IgD-negative memory B cell (primary cell): ENCODE results near the gene WWOX. TPM values are rescaled to one million over a fixed set of nuclear protein-coding genes. Genes with fewer than 3 reads are reported as not detected.

Experiments
- H3K27ac Mint-ChIP-seq, 3 donors: one replicate each; pipeline ENCODE4 v1.8.0; 2020 to 2022; ENCODE audit warnings: mild to moderate bottlenecking in 3 of 3, mixed read lengths in 3 of 3, moderate library complexity in 1 of 3
- H3K27me3 Mint-ChIP-seq: one replicate; pipeline ENCODE4 v1.8.0; 2021; ENCODE audit warnings: mixed read lengths
- H3K36me3 Mint-ChIP-seq: one replicate; pipeline ENCODE4 v1.8.0; 2020; ENCODE audit warnings: mild to moderate bottlenecking, mixed read lengths
- H3K4me1 Mint-ChIP-seq, 3 donors: one replicate each; pipeline ENCODE4 v1.8.0; 2020 to 2022; ENCODE audit warnings: mixed read lengths in 3 of 3, mild to moderate bottlenecking in 1 of 3
- H3K4me3 Mint-ChIP-seq, 4 donors: one replicate each; pipeline ENCODE4 v1.8.0; 2020 to 2022; ENCODE audit warnings: mild to moderate bottlenecking in 4 of 4, mixed read lengths in 4 of 4, moderate library complexity in 3 of 4
- H3K9me3 Mint-ChIP-seq, 3 donors: one replicate each; pipeline ENCODE4 v1.8.0; 2020 to 2021; ENCODE audit warnings: mixed read lengths in 3 of 3, mild to moderate bottlenecking in 1 of 3
- polyA plus RNA-seq: library from polyadenylated mRNA; unstranded; fragments of 300-500 nt; fragmentation: Illumina TruSeq; gene quantifications from one replicate; pipeline ENCODE4 v1.2.3, GENCODE V29; 2021

Gene WWOX
- polyA plus RNA-seq, 1 donor from 2014 or later: 12.2 TPM

DNA sequence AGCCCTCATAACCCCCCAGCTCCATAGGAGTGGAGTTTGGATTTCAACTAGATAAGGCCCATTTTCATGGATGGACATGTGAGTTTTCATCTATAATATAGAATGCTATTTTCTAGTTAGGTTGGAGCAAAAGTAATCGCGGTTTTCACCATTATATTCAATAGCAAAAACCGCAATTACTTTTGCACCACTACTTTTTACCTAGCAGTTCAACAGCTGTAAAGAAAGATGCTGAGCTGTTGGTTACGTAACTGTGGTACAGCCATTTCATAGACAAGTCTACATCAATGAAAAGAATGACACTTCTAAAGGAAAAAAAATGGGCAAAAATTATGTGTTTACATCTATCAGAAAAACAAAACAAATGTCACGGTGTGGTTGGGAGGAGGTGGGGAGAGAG is 993.4 kb downstream of the WWOX start:
- Mint-ChIP-seq H3K27ac (no peak overlapping the region), H3K9me3 (peaks cover 0 to 1% (median 0%) of the 10 kb centered on the region in 3 donors), H3K36me3 (peaks cover 4% of the 10 kb centered on the region), H3K4me3 (peak overlapping the region in 1 of 4 donors; percentile 10), H3K27me3 (peaks cover 20% of the 10 kb centered on the region), H3K4me1 (peaks cover 30 to 59% (median 40%) of the 10 kb centered on the region in 3 donors)

GRCh38 chr16:79093554-79093967 is 994.1 kb downstream of the WWOX start:
- Mint-ChIP-seq H3K36me3 (peaks cover 4% of the 10 kb centered on the region), H3K4me1 (peaks cover 30 to 59% (median 40%) of the 10 kb centered on the region in 3 donors), H3K27me3 (peaks cover 20% of the 10 kb centered on the region), H3K4me3 (peak overlapping the region in 2 of 4 donors; percentile 23 to 68), H3K27ac (no peak overlapping the region), H3K9me3 (peaks cover 0 to 1% (median 0%) of the 10 kb centered on the region in 3 donors)

DNA sequence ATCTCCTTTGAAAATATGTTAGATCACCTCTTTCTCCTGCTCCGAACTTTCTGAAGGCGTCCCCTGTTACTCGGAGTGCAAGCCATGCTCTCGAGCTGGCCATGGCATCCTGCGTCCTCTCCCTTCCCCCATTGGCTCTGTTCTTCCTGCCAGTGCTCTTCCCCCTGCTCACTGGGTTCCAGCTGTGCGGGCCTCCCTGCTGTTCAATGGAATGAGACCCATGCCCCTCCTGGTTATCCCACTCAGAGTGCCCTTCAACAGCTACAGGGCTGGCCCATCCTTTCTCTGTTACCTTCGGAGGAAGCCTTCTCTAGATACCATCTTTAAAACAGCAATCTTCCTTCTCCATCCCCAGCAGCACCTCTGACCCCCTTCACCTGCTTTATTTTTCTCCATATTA is 996.8 kb downstream of the WWOX start:
- no peak overlapping the region for H3K4me3 Mint-ChIP-seq
- H3K9me3 Mint-ChIP-seq: peaks cover 0 to 1% (median 0%) of the 10 kb centered on the region in 3 donors
- H3K27ac Mint-ChIP-seq: no peak overlapping the region
- H3K36me3 Mint-ChIP-seq: peaks cover 5% of the 10 kb centered on the region
- H3K4me1 Mint-ChIP-seq: peaks cover 11 to 34% (median 19%) of the 10 kb centered on the region in 3 donors
- H3K27me3 Mint-ChIP-seq: peaks cover 19% of the 10 kb centered on the region

DNA sequence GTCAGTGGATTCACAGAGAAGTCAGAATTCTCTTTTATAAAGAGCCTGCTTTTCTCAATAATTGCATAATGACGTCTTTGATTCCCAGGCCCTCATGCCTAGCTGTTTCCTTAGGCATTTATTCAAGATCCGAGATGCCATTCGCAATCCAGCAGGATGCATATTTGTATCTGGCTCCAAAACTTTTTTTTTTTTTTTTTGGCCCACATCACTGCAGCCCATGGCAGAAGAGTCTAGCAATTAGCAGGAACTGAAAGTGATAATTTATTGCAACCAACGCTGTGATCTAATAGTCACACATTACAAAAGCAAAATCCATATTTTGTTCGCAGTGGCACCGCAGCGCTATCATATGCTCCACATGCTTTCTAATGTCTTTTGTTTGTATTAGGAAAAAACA is 997.7 kb downstream of the WWOX start:
- Mint-ChIP-seq H3K4me1 (peaks cover 9 to 31% (median 19%) of the 10 kb centered on the region in 3 donors), H3K27ac (no peak overlapping the region), H3K9me3 (peaks cover 0 to 1% (median 0%) of the 10 kb centered on the region in 3 donors), H3K4me3 (no peak overlapping the region), H3K36me3 (peaks cover 5% of the 10 kb centered on the region), H3K27me3 (peaks cover 18% of the 10 kb centered on the region)

GRCh38 chr16:79097771-79098170 is 998.3 kb downstream of the WWOX start:
- Mint-ChIP-seq H3K4me3 (no peak overlapping the region), H3K36me3 (peaks cover 5% of the 10 kb centered on the region), H3K27ac (no peak overlapping the region), H3K9me3 (peaks cover 0 to 1% (median 0%) of the 10 kb centered on the region in 3 donors), H3K27me3 (peaks cover 18% of the 10 kb centered on the region), H3K4me1 (peaks cover 7 to 29% (median 19%) of the 10 kb centered on the region in 3 donors)

GRCh38 chr16:79098907-79099306 is 999.5 kb downstream of the WWOX start:
- peaks cover 5% of the 10 kb centered on the region for H3K36me3 Mint-ChIP-seq
- H3K9me3 Mint-ChIP-seq: peaks cover 0 to 1% (median 0%) of the 10 kb centered on the region in 3 donors
- H3K27me3 Mint-ChIP-seq: peaks cover 20% of the 10 kb centered on the region
- H3K4me3 Mint-ChIP-seq: no peak overlapping the region
- peaks cover 3 to 21% (median 12%) of the 10 kb centered on the region in 3 donors for H3K4me1 Mint-ChIP-seq
- no peak overlapping the region for H3K27ac Mint-ChIP-seq

DNA sequence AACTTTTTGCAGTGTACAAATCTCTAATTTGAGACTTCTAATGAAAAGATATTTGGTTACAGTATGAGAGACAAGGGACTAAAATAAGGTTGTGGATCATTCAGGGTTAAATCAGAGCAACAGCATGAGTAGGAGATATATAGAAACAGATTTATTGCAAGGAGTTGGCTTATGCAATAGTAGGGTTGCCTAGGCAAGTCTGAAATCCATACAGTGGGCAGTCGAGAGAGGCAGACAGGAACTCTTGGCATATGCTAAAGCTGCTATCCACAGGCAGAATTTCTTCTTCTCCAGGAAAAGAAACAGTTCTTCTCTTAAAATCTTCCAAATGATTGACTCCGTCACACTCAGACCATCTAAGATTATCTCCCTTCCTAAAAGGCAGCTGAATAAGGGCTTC is 1000.3 kb downstream of the WWOX start:
- Mint-ChIP-seq H3K9me3 (peaks cover 0 to 1% (median 0%) of the 10 kb centered on the region in 3 donors), H3K36me3 (peaks cover 5% of the 10 kb centered on the region), H3K27ac (no peak overlapping the region), H3K27me3 (peaks cover 20% of the 10 kb centered on the region), H3K4me3 (no peak overlapping the region), H3K4me1 (peaks cover 2 to 14% (median 8%) of the 10 kb centered on the region in 3 donors)

DNA sequence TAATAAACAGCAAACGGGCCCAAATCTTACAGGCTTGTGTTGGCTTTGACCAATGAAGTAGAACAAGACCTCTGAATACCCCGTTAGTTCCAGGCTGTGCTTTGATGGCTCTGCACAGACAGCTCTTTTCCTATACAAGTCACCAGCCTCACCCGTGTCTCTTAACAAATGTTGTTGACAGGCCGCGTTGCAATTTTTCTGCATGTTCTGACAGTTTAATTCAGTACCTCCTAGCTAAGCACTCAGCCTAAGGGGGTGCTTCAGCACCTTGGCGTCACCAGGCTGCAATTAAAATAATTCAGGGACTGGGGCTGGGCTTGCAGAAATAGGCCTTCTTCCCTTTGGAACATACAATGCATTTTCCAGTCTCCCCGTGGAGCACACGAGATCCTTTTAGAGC is 1001.0 kb downstream of the WWOX start:
- Mint-ChIP-seq H3K4me1 (peaks cover 0 to 14% (median 8%) of the 10 kb centered on the region in 3 donors), H3K4me3 (no peak overlapping the region), H3K9me3 (peaks cover 0 to 1% (median 0%) of the 10 kb centered on the region in 3 donors), H3K27me3 (peaks cover 16% of the 10 kb centered on the region), H3K36me3 (peaks cover 3% of the 10 kb centered on the region), H3K27ac (no peak overlapping the region)

DNA sequence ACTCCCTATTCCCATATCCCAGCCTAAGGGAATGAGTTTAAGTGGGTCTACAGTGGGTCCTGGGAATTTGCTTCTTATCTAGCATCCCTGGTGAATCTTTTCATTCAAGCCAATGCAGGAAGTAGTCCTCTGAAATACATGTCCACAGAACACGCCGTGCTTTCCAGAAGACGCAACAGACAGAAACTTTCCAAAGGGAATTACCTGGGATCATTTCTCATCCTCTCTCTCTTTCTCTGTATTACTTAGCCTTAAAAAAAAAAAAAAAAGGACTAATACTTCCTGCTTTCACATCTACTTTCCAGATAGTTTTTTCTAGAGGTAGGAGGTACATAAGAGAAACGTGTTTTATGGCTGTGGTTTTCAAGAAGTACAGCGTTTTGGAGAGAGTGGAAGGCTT is 1002.0 kb downstream of the WWOX start:
- H3K27ac Mint-ChIP-seq: no peak overlapping the region
- H3K4me3 Mint-ChIP-seq: no peak overlapping the region
- H3K27me3 Mint-ChIP-seq: peaks cover 14% of the 10 kb centered on the region
- H3K4me1 Mint-ChIP-seq: peaks cover 0 to 12% (median 5%) of the 10 kb centered on the region in 3 donors
- H3K9me3 Mint-ChIP-seq: peaks cover 0 to 1% (median 0%) of the 10 kb centered on the region in 3 donors
- peaks cover 3% of the 10 kb centered on the region for H3K36me3 Mint-ChIP-seq

DNA sequence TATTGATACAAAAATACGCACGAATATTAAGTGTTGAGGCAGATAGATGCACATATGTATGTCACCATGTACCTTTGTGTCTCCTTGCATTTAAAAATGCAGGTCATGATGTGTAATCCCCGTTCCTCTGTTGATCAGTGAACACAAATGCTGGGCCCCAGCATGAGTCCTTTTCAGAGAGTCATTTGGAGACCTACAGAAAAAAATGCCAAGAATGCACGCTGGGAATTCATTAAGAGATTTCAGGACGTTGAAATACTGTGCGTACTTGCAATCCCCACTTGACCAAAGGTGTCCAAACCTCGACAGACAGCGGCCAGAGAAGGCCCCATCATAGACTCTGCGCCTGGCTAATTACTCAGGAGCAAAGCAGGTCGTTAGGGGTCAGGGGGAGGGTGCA is 1005.1 kb downstream of the WWOX start:
- peaks cover 0 to 3% (median 0%) of the 10 kb centered on the region in 3 donors for H3K4me1 Mint-ChIP-seq
- peaks cover 9% of the 10 kb centered on the region for H3K27me3 Mint-ChIP-seq
- no peaks in the 10 kb centered on the region for H3K9me3 Mint-ChIP-seq
- no peak overlapping the region for H3K27ac Mint-ChIP-seq
- H3K4me3 Mint-ChIP-seq: no peak overlapping the region
- H3K36me3 Mint-ChIP-seq: peaks cover 2% of the 10 kb centered on the region

- no peaks in the 10 kb centered on the region for H3K4me1 Mint-ChIP-seq
- H3K4me3 Mint-ChIP-seq: no peak overlapping the region
- H3K36me3 Mint-ChIP-seq: peaks cover 2% of the 10 kb centered on the region
- no peaks in the 10 kb centered on the region for H3K9me3 Mint-ChIP-seq
- no peak overlapping the region for H3K27ac Mint-ChIP-seq
- H3K27me3 Mint-ChIP-seq: peaks cover 6% of the 10 kb centered on the region
Observed at GRCh38 chr16:79107301-79107700, 1007.8 kb downstream of the WWOX start.

DNA sequence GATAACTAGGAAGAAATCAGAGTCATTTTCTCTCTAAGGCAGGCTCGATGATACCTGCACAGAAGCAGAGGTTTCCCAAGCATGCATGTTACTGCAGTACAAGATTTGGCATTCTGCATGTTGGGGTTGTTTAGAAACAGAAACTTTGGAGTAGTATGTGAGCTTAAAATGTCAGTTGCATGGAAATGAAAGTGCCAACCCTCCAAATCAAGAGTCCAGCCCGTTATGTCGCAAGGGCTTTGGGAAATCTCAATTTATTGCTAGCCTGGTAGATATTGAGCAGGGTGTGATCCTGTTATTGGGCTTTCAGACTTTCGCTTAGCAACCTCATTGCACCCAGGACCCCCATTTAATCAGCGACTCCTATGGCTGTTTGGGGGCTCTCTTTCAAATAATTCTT is 1010.3 kb downstream of the WWOX start:
- Mint-ChIP-seq H3K4me3 (no peak overlapping the region), H3K27ac (no peak overlapping the region), H3K9me3 (no peaks in the 10 kb centered on the region), H3K36me3 (peaks cover 2% of the 10 kb centered on the region), H3K4me1 (no peaks in the 10 kb centered on the region), H3K27me3 (peaks cover 4% of the 10 kb centered on the region)

DNA sequence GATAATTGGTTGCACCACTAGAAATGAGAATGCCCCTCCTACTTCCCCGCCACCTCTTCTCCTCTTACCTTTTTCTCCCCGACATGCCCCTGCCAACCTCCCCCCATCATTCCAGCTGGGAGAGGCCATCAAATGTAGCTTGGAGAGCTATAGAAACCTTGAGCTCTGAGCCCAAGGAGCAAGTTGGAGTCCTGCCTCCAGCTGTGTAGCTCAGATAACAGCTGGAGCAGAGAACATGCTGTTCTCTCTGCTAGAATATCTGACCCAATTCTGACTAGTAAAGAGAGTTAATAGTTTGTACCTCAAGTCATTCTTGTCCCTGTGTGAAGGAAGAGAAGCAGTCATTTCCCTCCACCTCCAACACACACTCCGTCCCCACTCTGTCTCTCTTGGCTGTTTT is 1010.8 kb downstream of the WWOX start:
- Mint-ChIP-seq H3K27ac (no peak overlapping the region), H3K9me3 (no peaks in the 10 kb centered on the region), H3K4me1 (no peaks in the 10 kb centered on the region), H3K27me3 (peaks cover 4% of the 10 kb centered on the region), H3K4me3 (no peak overlapping the region), H3K36me3 (peaks cover 2% of the 10 kb centered on the region)

DNA sequence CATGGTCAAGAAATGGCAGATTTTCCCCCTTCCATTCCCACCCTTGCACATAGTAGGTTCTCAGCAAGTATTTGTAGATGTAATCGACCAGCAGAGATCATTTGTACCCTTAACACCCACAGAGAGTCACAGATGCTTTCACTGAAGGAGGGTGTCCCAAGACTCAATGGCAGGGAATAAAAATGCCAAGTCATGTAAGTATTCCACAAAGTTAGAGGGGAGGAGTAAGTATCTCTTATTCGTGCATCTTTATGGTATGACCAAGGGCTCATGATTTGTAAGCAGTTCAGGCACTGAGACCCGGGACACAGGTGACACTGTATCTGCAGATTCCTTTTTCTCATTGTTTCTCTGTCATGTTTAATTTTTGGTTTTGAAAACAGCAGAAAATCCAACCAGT is 1011.5 kb downstream of the WWOX start:
- no peak overlapping the region for H3K4me3 Mint-ChIP-seq
- H3K36me3 Mint-ChIP-seq: peaks cover 2% of the 10 kb centered on the region
- peaks cover 2% of the 10 kb centered on the region for H3K27me3 Mint-ChIP-seq
- H3K9me3 Mint-ChIP-seq: no peaks in the 10 kb centered on the region
- no peaks in the 10 kb centered on the region for H3K4me1 Mint-ChIP-seq
- no peak overlapping the region for H3K27ac Mint-ChIP-seq

GRCh38 chr16:79112462-79112861 is 1013.0 kb downstream of the WWOX start:
- Mint-ChIP-seq H3K27ac (no peak overlapping the region), H3K27me3 (no peaks in the 10 kb centered on the region), H3K36me3 (peaks cover 4% of the 10 kb centered on the region), H3K4me1 (no peaks in the 10 kb centered on the region), H3K4me3 (no peak overlapping the region), H3K9me3 (no peaks in the 10 kb centered on the region)

DNA sequence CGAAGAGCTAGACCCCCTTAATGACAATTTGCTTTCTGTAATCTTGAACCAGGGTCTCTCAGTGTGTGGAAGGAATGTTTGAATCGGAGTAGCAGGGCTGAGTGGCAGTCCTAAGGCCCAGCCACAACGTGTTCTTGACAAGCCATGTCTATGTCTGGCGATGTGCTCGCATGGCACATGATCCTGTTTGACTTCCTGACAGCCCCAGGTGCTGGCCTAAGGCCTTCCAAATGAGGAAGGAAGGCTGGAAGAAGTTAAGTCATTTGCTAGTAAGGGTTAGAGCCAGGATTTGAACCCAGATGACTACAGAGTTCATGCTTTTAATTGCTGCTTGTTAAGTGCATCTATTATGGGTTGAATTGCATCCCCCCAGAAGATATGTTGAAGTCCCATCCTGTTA is 1014.4 kb downstream of the WWOX start:
- Mint-ChIP-seq H3K27ac (no peak overlapping the region), H3K4me1 (no peaks in the 10 kb centered on the region), H3K9me3 (peaks cover 0 to 2% (median 0%) of the 10 kb centered on the region in 3 donors), H3K4me3 (no peak overlapping the region), H3K27me3 (peaks cover 2% of the 10 kb centered on the region), H3K36me3 (peaks cover 2% of the 10 kb centered on the region)
